Measurements from ENCODE around the gene CMSS1.

- TF ChIP-seq NFYB (CRISPR knock-in tag; IDR thresholded peaks at IDR 0.05) (no peak), KAT7 (CRISPR knock-in tag; IDR thresholded peaks at IDR 0.05; ENCODE audit: borderline replicate concordance) (no peak), SMARCE1 (IDR thresholded peaks at IDR 0.05; ENCODE audit: borderline replicate concordance) (no peak)
Observed at GRCh38 chr3:100184948-100185570, 367.4 kb downstream of the CMSS1 start.

All from HepG2 (cell line).